ENCODE measurements around the gene TAAR9.

DNA sequence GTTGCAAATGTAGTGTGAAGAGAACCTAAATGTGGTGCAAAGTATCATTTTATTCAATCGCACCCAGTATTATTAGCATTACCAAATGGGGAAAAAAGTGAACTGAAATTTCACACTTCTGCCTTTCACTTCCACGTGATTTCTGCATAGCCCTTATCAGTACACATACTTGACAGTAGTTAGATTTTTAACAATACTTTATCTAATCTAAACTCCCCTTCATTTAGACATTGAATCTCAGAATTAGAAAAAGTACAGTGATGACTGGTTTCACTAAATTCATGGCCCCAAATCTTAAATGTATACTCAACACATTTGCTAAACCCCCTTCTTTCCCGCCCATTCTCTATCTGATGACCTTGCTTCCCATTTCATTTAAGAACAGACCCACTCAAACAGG lies 39.4 kb upstream of the TAAR9 start:
- TF ChIP-seq, protein P1, sequence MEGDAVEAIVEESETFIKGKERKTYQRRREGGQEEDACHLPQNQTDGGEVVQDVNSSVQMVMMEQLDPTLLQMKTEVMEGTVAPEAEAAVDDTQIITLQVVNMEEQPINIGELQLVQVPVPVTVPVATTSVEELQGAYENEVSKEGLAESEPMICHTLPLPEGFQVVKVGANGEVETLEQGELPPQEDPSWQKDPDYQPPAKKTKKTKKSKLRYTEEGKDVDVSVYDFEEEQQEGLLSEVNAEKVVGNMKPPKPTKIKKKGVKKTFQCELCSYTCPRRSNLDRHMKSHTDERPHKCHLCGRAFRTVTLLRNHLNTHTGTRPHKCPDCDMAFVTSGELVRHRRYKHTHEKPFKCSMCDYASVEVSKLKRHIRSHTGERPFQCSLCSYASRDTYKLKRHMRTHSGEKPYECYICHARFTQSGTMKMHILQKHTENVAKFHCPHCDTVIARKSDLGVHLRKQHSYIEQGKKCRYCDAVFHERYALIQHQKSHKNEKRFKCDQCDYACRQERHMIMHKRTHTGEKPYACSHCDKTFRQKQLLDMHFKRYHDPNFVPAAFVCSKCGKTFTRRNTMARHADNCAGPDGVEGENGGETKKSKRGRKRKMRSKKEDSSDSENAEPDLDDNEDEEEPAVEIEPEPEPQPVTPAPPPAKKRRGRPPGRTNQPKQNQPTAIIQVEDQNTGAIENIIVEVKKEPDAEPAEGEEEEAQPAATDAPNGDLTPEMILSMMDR (IDR thresholded peaks at IDR 0.05), result no peak
- TF ChIP-seq EZH2 (IDR thresholded peaks at IDR 0.05; ENCODE audit: borderline replicate concordance, insufficient read depth, low read depth, low read length, poor library complexity, severe bottlenecking), result no peak
